Measurements from ENCODE around the gene MFSD1.

GRCh38 chr3:158782283-158782989, 19.4 kb upstream of the MFSD1 start:
- TF ChIP-seq, protein P1, sequence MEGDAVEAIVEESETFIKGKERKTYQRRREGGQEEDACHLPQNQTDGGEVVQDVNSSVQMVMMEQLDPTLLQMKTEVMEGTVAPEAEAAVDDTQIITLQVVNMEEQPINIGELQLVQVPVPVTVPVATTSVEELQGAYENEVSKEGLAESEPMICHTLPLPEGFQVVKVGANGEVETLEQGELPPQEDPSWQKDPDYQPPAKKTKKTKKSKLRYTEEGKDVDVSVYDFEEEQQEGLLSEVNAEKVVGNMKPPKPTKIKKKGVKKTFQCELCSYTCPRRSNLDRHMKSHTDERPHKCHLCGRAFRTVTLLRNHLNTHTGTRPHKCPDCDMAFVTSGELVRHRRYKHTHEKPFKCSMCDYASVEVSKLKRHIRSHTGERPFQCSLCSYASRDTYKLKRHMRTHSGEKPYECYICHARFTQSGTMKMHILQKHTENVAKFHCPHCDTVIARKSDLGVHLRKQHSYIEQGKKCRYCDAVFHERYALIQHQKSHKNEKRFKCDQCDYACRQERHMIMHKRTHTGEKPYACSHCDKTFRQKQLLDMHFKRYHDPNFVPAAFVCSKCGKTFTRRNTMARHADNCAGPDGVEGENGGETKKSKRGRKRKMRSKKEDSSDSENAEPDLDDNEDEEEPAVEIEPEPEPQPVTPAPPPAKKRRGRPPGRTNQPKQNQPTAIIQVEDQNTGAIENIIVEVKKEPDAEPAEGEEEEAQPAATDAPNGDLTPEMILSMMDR (IDR thresholded peaks at IDR 0.05), result no peak
- no peak for TF ChIP-seq POLR2A (IDR thresholded peaks at IDR 0.05)
